Natural killer cell (primary cell): ENCODE measurements around the gene SLC2A11. TPM values are rescaled to one million over a fixed set of nuclear protein-coding genes. Genes with fewer than 3 reads are reported as not detected.

Experiments used
- ATAC-seq, 3 donors: fragments of 150-1000 bp in 2 of 3; fragments of 200-7000 bp in 1 of 3; cut with Tn5 transposase; 1 replicate in 1 of 3; 2 replicates in 2 of 3; pipeline ENCODE4 v1.10.0; 2021; ENCODE audit warnings: mild to moderate bottlenecking in 2 of 3, moderate library complexity in 2 of 3
- DNase-seq, 2 donors: peaks; one replicate each; pipeline versions ENCODE4 v3.0.0 to v3.0.0-alpha.2; 2013 to 2021; ENCODE audit warnings: mixed read lengths in 1 of 2
- H3K27ac ChIP-seq: one replicate; pipeline ENCODE4 v1.5.1; 2013; ENCODE audit warnings: mild to moderate bottlenecking, low read length
- H3K27me3 ChIP-seq: one replicate; pipeline ENCODE4 v1.6.1; 2013; ENCODE audit warnings: low read length; ENCODE audit not compliant: control insufficient read depth, insufficient read depth
- H3K36me3 ChIP-seq: one replicate; pipeline ENCODE4 v1.6.1; 2013; ENCODE audit warnings: low read length; ENCODE audit not compliant: control insufficient read depth, insufficient read depth
- H3K4me1 ChIP-seq: one replicate; pipeline ENCODE4 v1.6.1; 2013; ENCODE audit warnings: low read length; ENCODE audit not compliant: control insufficient read depth, insufficient read depth
- H3K4me3 ChIP-seq: one replicate; pipeline ENCODE4 v1.5.1; 2013; ENCODE audit warnings: low read length
- H3K9me3 ChIP-seq: one replicate; pipeline ENCODE4 v1.6.1; 2013; ENCODE audit warnings: low read length; ENCODE audit not compliant: control insufficient read depth, insufficient read depth
- H3K27ac Mint-ChIP-seq, 2 donors: one replicate each; pipeline ENCODE4 v1.8.0; 2022; ENCODE audit warnings: mild to moderate bottlenecking in 2 of 2, mixed read lengths in 2 of 2, moderate library complexity in 1 of 2
- H3K27me3 Mint-ChIP-seq, 2 donors: one replicate each; pipeline ENCODE4 v1.8.0; 2022; ENCODE audit warnings: low read depth in 2 of 2, mixed read lengths in 2 of 2
- H3K36me3 Mint-ChIP-seq: one replicate; pipeline ENCODE4 v1.8.0; 2022; ENCODE audit warnings: mixed read lengths
- H3K4me1 Mint-ChIP-seq, 2 donors: one replicate each; pipeline ENCODE4 v1.8.0; 2022; ENCODE audit warnings: mixed read lengths in 2 of 2
- H3K4me3 Mint-ChIP-seq: one replicate; pipeline ENCODE4 v1.8.0; 2022; ENCODE audit warnings: mild to moderate bottlenecking, moderate library complexity, mixed read lengths
- H3K9me3 Mint-ChIP-seq, 2 donors: one replicate each; pipeline ENCODE4 v1.8.0; 2022; ENCODE audit warnings: mixed read lengths in 2 of 2
- WGBS: methylation state at CpG from one replicate; pipeline ENCODE4 v1.1.7; 2013; ENCODE audit warnings: missing lambda C conversion rate; ENCODE audit not compliant: insufficient coverage; 5-methylcytosine and 5-hydroxymethylcytosine counted together
- intact Hi-C: fragments of 100-400 bp; cut with micrococcal nuclease; formaldehyde crosslinking; loops from one replicate; pipeline ENCODE4 v1.14.2; 2022
- total RNA-seq, 4 donors: library from RNA; stranded (reverse); fragments of 120-200 nt in 1 of 4; gene quantifications; one replicate each; pipeline versions ENCODE4 v1.2.3 to v1.2.4, GENCODE V29; 2013 to 2022
- TF ChIP-seq, protein P1 (sequence below): fragments of 200-600 bp; IDR thresholded peaks from one replicate; pipeline ENCODE4 v1.8.0; 2022; ENCODE audit warnings: antibody characterized with exemption

SLC2A11 gene
- total RNA-seq, 3 donors from 2014 or later (not counting 1 experiment from before 2014, with no cell fraction given): 9.2 to 14.1 (median 11.8) TPM

GRCh38 chr22:23875801-23876200 lies 18.1 kb downstream of the SLC2A11 start:
- H3K27ac Mint-ChIP-seq: no peak overlapping the region
- no peaks in the 10 kb centered on the region for H3K27me3 ChIP-seq
- no peak overlapping the region for H3K4me3 ChIP-seq
- no peaks in the 10 kb centered on the region for H3K4me1 ChIP-seq
- no peaks in the 10 kb centered on the region for H3K27me3 Mint-ChIP-seq
- no peaks in the 10 kb centered on the region for H3K36me3 ChIP-seq
- TF ChIP-seq, protein P1, sequence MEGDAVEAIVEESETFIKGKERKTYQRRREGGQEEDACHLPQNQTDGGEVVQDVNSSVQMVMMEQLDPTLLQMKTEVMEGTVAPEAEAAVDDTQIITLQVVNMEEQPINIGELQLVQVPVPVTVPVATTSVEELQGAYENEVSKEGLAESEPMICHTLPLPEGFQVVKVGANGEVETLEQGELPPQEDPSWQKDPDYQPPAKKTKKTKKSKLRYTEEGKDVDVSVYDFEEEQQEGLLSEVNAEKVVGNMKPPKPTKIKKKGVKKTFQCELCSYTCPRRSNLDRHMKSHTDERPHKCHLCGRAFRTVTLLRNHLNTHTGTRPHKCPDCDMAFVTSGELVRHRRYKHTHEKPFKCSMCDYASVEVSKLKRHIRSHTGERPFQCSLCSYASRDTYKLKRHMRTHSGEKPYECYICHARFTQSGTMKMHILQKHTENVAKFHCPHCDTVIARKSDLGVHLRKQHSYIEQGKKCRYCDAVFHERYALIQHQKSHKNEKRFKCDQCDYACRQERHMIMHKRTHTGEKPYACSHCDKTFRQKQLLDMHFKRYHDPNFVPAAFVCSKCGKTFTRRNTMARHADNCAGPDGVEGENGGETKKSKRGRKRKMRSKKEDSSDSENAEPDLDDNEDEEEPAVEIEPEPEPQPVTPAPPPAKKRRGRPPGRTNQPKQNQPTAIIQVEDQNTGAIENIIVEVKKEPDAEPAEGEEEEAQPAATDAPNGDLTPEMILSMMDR: no peak
- intact Hi-C loops: no loop called here
- no peak overlapping the region for H3K4me3 Mint-ChIP-seq
- no peak overlapping the region for H3K27ac ChIP-seq
- no peaks in the 10 kb centered on the region for H3K4me1 Mint-ChIP-seq
- ATAC-seq (no peak), DNase-seq (no peak)
- no peaks in the 10 kb centered on the region for H3K36me3 Mint-ChIP-seq
- H3K9me3 ChIP-seq: no peaks in the 10 kb centered on the region
- H3K9me3 Mint-ChIP-seq: no peaks in the 10 kb centered on the region
- 87% methylated on average over 2 of the region's 2 CpGs for WGBS

DNA sequence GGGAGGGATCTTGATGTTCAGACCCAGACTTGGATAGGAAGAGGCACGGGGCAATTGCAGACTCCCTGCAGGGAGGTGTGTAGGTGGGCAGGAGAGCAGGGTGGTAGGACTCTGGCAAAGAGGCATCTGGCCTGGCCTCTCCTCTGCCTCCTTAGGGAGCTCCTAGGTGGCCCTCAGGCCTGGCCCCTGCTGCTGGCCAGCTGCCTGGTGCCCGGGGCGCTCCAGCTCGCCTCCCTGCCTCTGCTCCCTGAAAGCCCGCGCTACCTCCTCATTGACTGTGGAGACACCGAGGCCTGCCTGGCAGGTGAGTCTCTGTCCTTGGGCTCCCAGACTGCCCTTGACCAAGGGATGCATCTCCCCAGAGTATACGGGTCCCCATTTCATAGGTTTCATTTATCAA lies 19.9 kb downstream of the SLC2A11 start:
- no peak overlapping the region for H3K27ac ChIP-seq
- peaks cover 2% of the 10 kb centered on the region for H3K36me3 ChIP-seq
- TF ChIP-seq, protein P1: no peak
- H3K4me1 ChIP-seq: no peaks in the 10 kb centered on the region
- Mint-ChIP-seq H3K9me3 (no peaks in the 10 kb centered on the region), H3K27ac (no peak overlapping the region), H3K4me1 (no peaks in the 10 kb centered on the region), H3K4me3 (no peak overlapping the region), H3K27me3 (no peaks in the 10 kb centered on the region), H3K36me3 (no peaks in the 10 kb centered on the region)
- no peaks in the 10 kb centered on the region for H3K9me3 ChIP-seq
- intact Hi-C loops: no loop called here
- no peak overlapping the region for H3K4me3 ChIP-seq
- no peak for ATAC-seq
- WGBS: 95% methylated on average over 8 of the region's 8 CpGs
- no peak for DNase-seq
- no peaks in the 10 kb centered on the region for H3K27me3 ChIP-seq

DNA sequence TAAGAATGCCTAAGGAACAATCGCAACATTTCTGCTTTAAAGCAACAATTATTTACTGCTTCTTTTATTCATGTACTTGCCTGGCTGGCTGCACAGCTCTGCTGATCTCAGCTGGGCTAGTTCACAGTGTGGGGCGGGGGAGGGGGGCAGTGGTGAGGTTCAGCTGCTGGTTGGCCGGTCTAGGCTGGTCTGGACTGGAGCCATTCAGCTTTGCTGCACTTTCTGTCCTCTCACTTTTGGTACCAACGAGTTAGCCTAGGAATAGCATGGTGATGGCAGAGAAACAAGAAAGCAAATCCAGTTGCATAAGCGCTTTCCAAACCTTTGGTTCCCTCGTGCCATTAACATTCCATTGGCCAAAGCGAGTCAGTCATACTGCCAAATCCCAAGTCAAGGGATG lies 20.5 kb downstream of the SLC2A11 start:
- WGBS: 96% methylated on average over 7 of the region's 7 CpGs
- H3K36me3 ChIP-seq: peaks cover 2% of the 10 kb centered on the region
- H3K27me3 Mint-ChIP-seq: no peaks in the 10 kb centered on the region
- H3K4me1 ChIP-seq: no peaks in the 10 kb centered on the region
- TF ChIP-seq, protein P1: no peak
- no peak overlapping the region for H3K4me3 ChIP-seq
- H3K27me3 ChIP-seq: no peaks in the 10 kb centered on the region
- no peak overlapping the region for H3K27ac ChIP-seq
- H3K9me3 ChIP-seq: no peaks in the 10 kb centered on the region
- no peaks in the 10 kb centered on the region for H3K9me3 Mint-ChIP-seq
- H3K27ac Mint-ChIP-seq: no peak overlapping the region
- no peak for DNase-seq
- ATAC-seq: no peak
- no peaks in the 10 kb centered on the region for H3K4me1 Mint-ChIP-seq
- intact Hi-C loops: no loop called here
- no peak overlapping the region for H3K4me3 Mint-ChIP-seq
- no peaks in the 10 kb centered on the region for H3K36me3 Mint-ChIP-seq

DNA sequence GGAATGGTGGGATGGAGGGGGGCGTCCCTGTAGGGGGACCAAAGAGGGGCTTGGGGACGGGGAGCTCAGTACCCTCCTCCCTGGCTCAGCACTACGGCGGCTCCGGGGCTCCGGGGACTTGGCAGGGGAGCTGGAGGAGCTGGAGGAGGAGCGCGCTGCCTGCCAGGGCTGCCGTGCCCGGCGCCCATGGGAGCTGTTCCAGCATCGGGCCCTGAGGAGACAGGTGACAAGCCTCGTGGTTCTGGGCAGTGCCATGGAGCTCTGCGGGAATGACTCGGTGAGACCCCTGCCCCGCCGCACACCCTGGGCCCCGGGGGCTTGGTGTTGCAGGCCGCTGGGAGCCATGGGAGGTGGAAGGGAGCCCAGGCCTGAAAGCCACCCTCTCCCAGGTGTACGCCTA lies 24.7 kb downstream of the SLC2A11 start:
- intact Hi-C loops: no loop called here
- no peaks in the 10 kb centered on the region for H3K4me1 ChIP-seq
- WGBS: 93% methylated on average over 20 of the region's 20 CpGs
- H3K4me3 ChIP-seq: no peak overlapping the region
- no peak overlapping the region for H3K27ac ChIP-seq
- TF ChIP-seq, protein P1: no peak
- ATAC-seq (no peak), DNase-seq (no peak)
- H3K36me3 ChIP-seq: peaks cover 6% of the 10 kb centered on the region
- Mint-ChIP-seq H3K4me3 (no peak overlapping the region), H3K9me3 (no peaks in the 10 kb centered on the region), H3K27ac (peak overlapping the region in 1 of 2 donors; percentile 3), H3K27me3 (no peaks in the 10 kb centered on the region), H3K4me1 (no peaks in the 10 kb centered on the region), H3K36me3 (no peaks in the 10 kb centered on the region)
- H3K27me3 ChIP-seq: no peaks in the 10 kb centered on the region
- no peaks in the 10 kb centered on the region for H3K9me3 ChIP-seq
